Trophoblast cell (in vitro differentiated cells and primary cell): ENCODE measurements around the gene PIGB.
"Not testable (repeated sequence)": the region's sequence is repeated elsewhere in the genome, so short reads cannot be mapped to it uniquely, and the experiment has no call there.

ENCODE experiments used
- DNase-seq, 2 donors: peaks; one replicate each; pipeline ENCODE4 v3.0.0-alpha.2; 2016
- H2AFZ ChIP-seq: 2 replicates; pipeline ENCODE4 v1.6.1; 2013; ENCODE audit warnings: low read length, moderate library complexity, mild to moderate bottlenecking; ENCODE audit not compliant: insufficient read depth, poor library complexity
- H2AK5ac ChIP-seq: 2 replicates; pipeline ENCODE4 v1.6.1; 2013; ENCODE audit warnings: mild to moderate bottlenecking, low read length
- H2BK120ac ChIP-seq: 2 replicates; pipeline ENCODE4 v1.6.1; 2013; ENCODE audit warnings: low read length, mild to moderate bottlenecking, moderate library complexity; ENCODE audit not compliant: insufficient read depth, poor library complexity
- H2BK12ac ChIP-seq: 2 replicates; pipeline ENCODE4 v1.6.1; 2013; ENCODE audit warnings: mild to moderate bottlenecking, low read length, moderate library complexity
- H2BK5ac ChIP-seq: 2 replicates; pipeline ENCODE4 v1.6.1; 2013; ENCODE audit warnings: low read length, low read depth, moderate library complexity, mild to moderate bottlenecking; ENCODE audit not compliant: poor library complexity
- H3K14ac ChIP-seq: 2 replicates; pipeline ENCODE4 v1.6.1; 2013; ENCODE audit warnings: mild to moderate bottlenecking, low read length
- H3K18ac ChIP-seq: 2 replicates; pipeline ENCODE4 v1.6.1; 2013; ENCODE audit warnings: mild to moderate bottlenecking, low read length
- H3K23ac ChIP-seq: 2 replicates; pipeline ENCODE4 v1.6.1; 2013; ENCODE audit warnings: low read length
- H3K27ac ChIP-seq: 2 replicates; pipeline ENCODE4 v1.5.1; 2013; ENCODE audit warnings: low read depth, mild to moderate bottlenecking, inconsistent platforms, low read length, moderate library complexity
- H3K27me3 ChIP-seq: 2 replicates; pipeline ENCODE4 v1.6.1; 2013; ENCODE audit warnings: inconsistent platforms, mild to moderate bottlenecking, low read length, moderate library complexity; ENCODE audit not compliant: insufficient read depth
- H3K36me3 ChIP-seq, 2 experiments: 1 replicate in 1 of 2; 2 replicates in 1 of 2; pipeline ENCODE4 v1.6.1; 2013; ENCODE audit warnings: low read length in 2 of 2, mild to moderate bottlenecking in 2 of 2, moderate library complexity in 1 of 2; ENCODE audit not compliant: insufficient read depth in 2 of 2, control insufficient read depth in 1 of 2
- H3K4ac ChIP-seq: 2 replicates; pipeline ENCODE4 v1.6.1; 2013; ENCODE audit warnings: low read depth, mild to moderate bottlenecking, low read length, moderate library complexity
- H3K4me1 ChIP-seq, 2 experiments: 1 replicate in 1 of 2; 2 replicates in 1 of 2; pipeline ENCODE4 v1.6.1; 2013; ENCODE audit warnings: low read length in 2 of 2, mild to moderate bottlenecking in 2 of 2, moderate library complexity in 1 of 2; ENCODE audit not compliant: insufficient read depth in 2 of 2, control insufficient read depth in 1 of 2
- H3K4me2 ChIP-seq: 2 replicates; pipeline ENCODE4 v1.6.1; 2013; ENCODE audit warnings: inconsistent platforms, mild to moderate bottlenecking, low read length, moderate library complexity
- H3K4me3 ChIP-seq: 2 replicates; pipeline ENCODE4 v1.5.1; 2013; ENCODE audit warnings: mild to moderate bottlenecking, low read depth, low read length, inconsistent platforms
- H3K79me1 ChIP-seq: one replicate; pipeline ENCODE4 v1.6.1; 2013; ENCODE audit warnings: low read length
- H3K79me2 ChIP-seq: 2 replicates; pipeline ENCODE4 v1.6.1; 2013; ENCODE audit warnings: low read length, mild to moderate bottlenecking; ENCODE audit not compliant: control insufficient read depth, insufficient read depth, poor library complexity
- H3K9ac ChIP-seq: 2 replicates; pipeline ENCODE4 v1.6.1; 2013; ENCODE audit warnings: mild to moderate bottlenecking, low read length
- H3K9me3 ChIP-seq: 2 replicates; pipeline ENCODE4 v1.6.1; 2013; ENCODE audit warnings: low read depth, mild to moderate bottlenecking, control low read depth, inconsistent platforms, low read length; ENCODE audit not compliant: insufficient read depth
- H4K12ac ChIP-seq: 2 replicates; pipeline ENCODE4 v1.6.1; 2013; ENCODE audit warnings: low read depth, mild to moderate bottlenecking, low read length, moderate library complexity
- H4K8ac ChIP-seq: 2 replicates; pipeline ENCODE4 v1.6.1; 2013; ENCODE audit warnings: low read depth, mild to moderate bottlenecking, low read length, moderate library complexity
- H4K91ac ChIP-seq: one replicate; pipeline ENCODE4 v1.6.1; 2013; ENCODE audit warnings: low read depth, mild to moderate bottlenecking, low read length, moderate library complexity
- WGBS: extraction: QIAGEN DNeasy Blood & Tissue Kit; methylation state at CpG from one replicate; pipeline ENCODE4 v1.1.7; 2013; ENCODE audit warnings: missing lambda C conversion rate; ENCODE audit not compliant: insufficient read length, insufficient coverage; ENCODE audit errors: extremely low coverage; 5-methylcytosine and 5-hydroxymethylcytosine counted together

The PIGB gene

DNA sequence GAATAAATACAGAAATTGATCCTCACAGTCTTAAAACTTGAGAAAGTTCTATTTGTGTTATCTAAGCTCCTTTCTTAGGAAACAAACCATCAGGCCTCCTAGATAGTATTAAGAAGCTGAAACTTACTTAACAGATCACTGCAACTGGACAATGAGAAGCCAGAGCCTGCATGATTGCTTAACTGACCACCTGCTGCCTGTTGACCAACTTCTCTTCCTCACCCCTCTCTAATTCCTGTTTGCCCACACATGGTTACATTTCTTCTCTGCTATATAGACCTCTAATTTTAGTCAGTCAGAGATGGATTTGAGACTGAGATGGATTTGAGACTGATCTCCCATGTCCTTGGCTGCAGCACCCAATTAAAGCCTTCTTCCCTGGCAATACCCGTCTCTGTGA is 75.7 kb downstream of the PIGB start:
- no CpG with 5 or more reads among the region's 1 CpG for WGBS
- Histone ChIP-seq H3K79me2 (no peaks in the 10 kb centered on the region), H3K4ac (no peak overlapping the region)

DNA sequence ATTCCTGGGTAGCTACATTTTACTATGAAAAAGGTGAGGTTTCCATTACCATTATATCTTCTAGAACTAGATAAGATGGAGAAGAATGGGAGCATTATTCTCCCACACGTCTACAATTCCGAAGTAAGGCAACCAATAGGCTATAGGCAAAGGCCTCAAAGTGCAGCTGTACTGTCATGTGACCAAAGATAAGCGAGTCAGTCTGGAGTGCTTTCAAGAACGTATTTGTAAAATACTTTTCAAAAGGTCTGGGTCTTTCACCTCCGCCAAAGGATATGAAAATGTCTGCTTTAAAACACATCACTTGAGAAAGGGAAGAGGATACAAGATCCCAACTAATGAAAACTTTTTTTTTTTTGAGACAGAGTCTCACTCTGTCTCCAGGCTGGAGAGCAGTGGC is 79.2 kb downstream of the PIGB start:
- Histone ChIP-seq H2BK5ac (no peak overlapping the region), H3K36me3 (no peaks in the 10 kb centered on the region), H3K79me1 (no peaks in the 10 kb centered on the region), H2BK12ac (no peak overlapping the region), H3K14ac (no peak overlapping the region), H3K27me3 (no peaks in the 10 kb centered on the region), H3K79me2 (no peaks in the 10 kb centered on the region), H3K4me2 (no peak overlapping the region), H2AFZ (no peak overlapping the region), H4K12ac (no peak overlapping the region), H3K23ac (no peak overlapping the region), H4K8ac (no peak overlapping the region), H2BK120ac (no peak overlapping the region), H3K9ac (no peak overlapping the region), H3K18ac (no peak overlapping the region), H3K4me1 (no peaks in the 10 kb centered on the region), H3K4ac (no peak overlapping the region), H4K91ac (no peak overlapping the region), H2AK5ac (no peak overlapping the region), H3K27ac (no peak overlapping the region), H3K4me3 (no peak overlapping the region), H3K9me3 (peaks cover 2% of the 10 kb centered on the region)
- no CpG with 5 or more reads among the region's 5 CpGs for WGBS
- no peak for DNase-seq

More for the DNA sequence above, 75.7 kb downstream of the PIGB start:
- H3K4me2 ChIP-seq, result no peak overlapping the region
- no peak overlapping the region for H2AFZ ChIP-seq
- no peak overlapping the region for H3K27ac ChIP-seq
- H2BK120ac ChIP-seq, result no peak overlapping the region
- H2AK5ac ChIP-seq, result no peak overlapping the region
- peak in 1 of 2 donors; percentile 9 for DNase-seq
- H3K23ac ChIP-seq, result no peak overlapping the region
- peaks cover 2% of the 10 kb centered on the region for H3K9me3 ChIP-seq
- no peaks in the 10 kb centered on the region for H3K27me3 ChIP-seq
- no peak overlapping the region for H2BK12ac ChIP-seq
- H3K4me1 ChIP-seq, result no peaks in the 10 kb centered on the region
- H3K4me3 ChIP-seq, result no peak overlapping the region
- no peak overlapping the region for H4K8ac ChIP-seq
- H3K79me1 ChIP-seq, result no peaks in the 10 kb centered on the region
- no peak overlapping the region for H3K18ac ChIP-seq
- H4K12ac ChIP-seq, result no peak overlapping the region
- no peak overlapping the region for H4K91ac ChIP-seq
- H3K36me3 ChIP-seq, result no peaks in the 10 kb centered on the region
- no peak overlapping the region for H2BK5ac ChIP-seq
- no peak overlapping the region for H3K14ac ChIP-seq
- H3K9ac ChIP-seq, result no peak overlapping the region

DNA sequence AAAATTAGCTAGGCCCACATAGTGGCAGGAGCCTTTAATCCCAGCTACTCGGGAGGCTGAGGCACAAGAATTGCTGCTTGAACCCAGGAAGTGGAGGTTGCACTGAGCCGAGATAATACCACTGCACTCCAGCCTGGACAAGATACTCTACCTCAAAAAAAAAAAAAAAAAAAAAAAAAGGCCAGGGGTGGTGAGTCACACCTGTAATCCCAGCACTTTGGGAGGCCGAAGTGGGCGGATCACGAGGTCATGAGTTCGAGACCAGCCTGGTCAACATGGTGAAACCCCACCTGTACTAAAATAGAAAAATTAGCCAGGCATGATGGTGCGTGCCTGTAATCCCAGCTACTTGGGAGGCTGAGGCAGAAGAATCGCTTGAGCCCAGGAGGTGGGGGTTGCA is 81.0 kb downstream of the PIGB start:
- not testable (repeated sequence) for H3K14ac ChIP-seq, H4K91ac ChIP-seq, H2AK5ac ChIP-seq, H2BK120ac ChIP-seq, H3K23ac ChIP-seq, H3K4ac ChIP-seq, H2BK5ac ChIP-seq, H3K18ac ChIP-seq, H3K27me3 ChIP-seq, H4K8ac ChIP-seq, H3K79me1 ChIP-seq, H3K27ac ChIP-seq, H4K12ac ChIP-seq, H3K79me2 ChIP-seq, H3K36me3 ChIP-seq, H3K4me2 ChIP-seq, DNase-seq, H2BK12ac ChIP-seq, H2AFZ ChIP-seq, H3K4me3 ChIP-seq, H3K9ac ChIP-seq, H3K9me3 ChIP-seq, H3K4me1 ChIP-seq
- no CpG with 5 or more reads among the region's 8 CpGs for WGBS

DNA sequence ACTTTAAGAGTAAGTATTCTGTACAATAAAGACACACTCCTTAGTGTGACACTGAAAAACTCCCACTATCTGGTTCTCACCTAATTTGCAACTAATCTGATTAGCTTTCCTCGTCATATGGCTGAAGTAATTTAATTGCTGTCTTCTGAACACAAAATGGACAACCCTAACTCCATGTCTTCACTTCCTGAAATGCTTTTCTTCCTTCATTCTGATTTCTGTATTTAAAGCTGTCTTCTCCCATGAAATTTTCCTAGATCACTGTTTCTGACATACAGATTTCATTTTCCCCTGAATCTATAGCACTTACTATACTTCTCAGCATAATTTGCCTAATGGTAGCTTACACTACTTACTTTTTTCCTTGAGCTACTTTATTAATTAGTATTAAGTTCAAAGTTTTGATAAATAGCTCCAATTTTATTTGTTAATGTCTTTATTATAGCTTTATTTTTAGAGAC is 82.8 kb downstream of the PIGB start:
- Histone ChIP-seq H3K36me3 (no peaks in the 10 kb centered on the region), H3K79me1 (no peaks in the 10 kb centered on the region), H3K9me3 (no peaks in the 10 kb centered on the region), H3K4me3 (no peak overlapping the region), H3K27ac (no peak overlapping the region), H3K4me1 (no peaks in the 10 kb centered on the region), H3K27me3 (no peaks in the 10 kb centered on the region), H3K18ac (no peak overlapping the region), H3K9ac (no peak overlapping the region), H2AFZ (no peak overlapping the region), H2BK12ac (no peak overlapping the region), H3K79me2 (no peaks in the 10 kb centered on the region), H4K91ac (no peak overlapping the region), H2BK5ac (no peak overlapping the region), H2AK5ac (no peak overlapping the region), H4K12ac (no peak overlapping the region), H4K8ac (no peak overlapping the region), H3K23ac (no peak overlapping the region), H3K4ac (no peak overlapping the region), H3K14ac (no peak overlapping the region), H3K4me2 (no peak overlapping the region), H2BK120ac (no peak overlapping the region)
- WGBS, result no CpG with 5 or more reads among the region's 1 CpG
- DNase-seq, result no peak
